IPS-15b (cell line): Measurements from ENCODE around the gene AKAIN1.

ENCODE experiments used
- H3K27me3 ChIP-seq: one replicate; pipeline ENCODE4 v1.6.1; 2013; ENCODE audit warnings: low read length; ENCODE audit not compliant: control insufficient read depth, insufficient read depth
- H3K36me3 ChIP-seq: one replicate; pipeline ENCODE4 v1.6.1; 2013; ENCODE audit warnings: low read length; ENCODE audit not compliant: control insufficient read depth, insufficient read depth
- H3K4me1 ChIP-seq: one replicate; pipeline ENCODE4 v1.6.1; 2013; ENCODE audit warnings: mild to moderate bottlenecking, low read length; ENCODE audit not compliant: control insufficient read depth, insufficient read depth
- H3K4me3 ChIP-seq: one replicate; pipeline ENCODE4 v1.5.1; 2013; ENCODE audit warnings: low read depth, low read length
- H3K9ac ChIP-seq: one replicate; pipeline ENCODE4 v1.6.1; 2013; ENCODE audit warnings: low read depth, mild to moderate bottlenecking, low read length
- H3K9me3 ChIP-seq: one replicate; pipeline ENCODE4 v1.6.1; 2013; ENCODE audit warnings: mild to moderate bottlenecking, low read length; ENCODE audit not compliant: control insufficient read depth, insufficient read depth

Gene AKAIN1, protein sequence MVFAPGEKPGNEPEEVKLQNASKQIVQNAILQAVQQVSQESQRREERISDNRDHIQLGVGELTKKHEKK

DNA sequence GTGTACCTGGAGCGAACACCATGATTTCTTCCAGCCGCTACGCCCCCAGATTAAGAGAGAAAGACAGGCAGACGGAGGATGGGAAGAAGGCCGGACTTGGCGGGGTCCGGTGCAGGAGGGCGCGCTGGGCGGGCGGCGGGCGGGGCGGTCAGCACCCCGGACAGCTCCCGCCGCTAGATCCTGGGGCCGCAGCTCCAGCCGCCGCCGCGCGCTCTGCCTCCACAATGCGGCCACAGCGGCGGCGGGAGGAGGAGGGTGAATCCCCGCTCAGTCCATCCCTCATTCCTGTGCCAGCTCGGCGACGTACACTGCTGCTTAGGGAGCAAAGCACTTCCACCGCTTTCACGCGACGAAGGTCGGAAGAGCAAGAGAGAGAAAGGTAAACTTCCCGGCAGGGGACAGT lies at the start of gene AKAIN1:
Gene AKAIN1, minus strand, starts transcription at position 226 of the 403 bp plus-strand sequence. Its CDS starts 204 bp downstream, at position 22.
- Histone ChIP-seq H3K4me1 (peaks cover 3% of the 10 kb centered on the region), H3K9ac (peak within 1 kb of the TSS; percentile 12), H3K27me3 (peaks cover 77% of the 10 kb centered on the region), H3K4me3 (peak within 1 kb of the TSS; percentile 86), H3K9me3 (no peaks in the 10 kb centered on the region), H3K36me3 (no peaks in the 10 kb centered on the region)

DNA sequence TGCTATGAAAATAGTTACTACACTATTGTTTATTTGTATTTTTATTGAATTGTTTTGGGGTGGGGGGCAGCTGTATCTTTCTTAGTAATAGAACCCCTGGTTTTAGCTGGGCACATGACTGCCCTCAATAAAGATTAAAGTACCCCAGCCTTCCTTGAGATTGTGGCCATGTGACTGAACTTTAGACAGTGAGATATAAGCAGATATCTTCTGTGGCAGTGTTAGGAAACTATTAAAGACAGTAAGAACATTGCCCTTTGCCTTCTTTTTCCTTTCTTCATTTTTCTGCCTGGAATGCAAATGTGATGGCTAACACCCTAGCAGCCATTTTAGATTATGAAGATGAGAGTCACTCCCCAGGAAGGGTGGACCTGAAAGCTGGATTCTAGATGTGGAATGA lies 47.9 kb upstream of the AKAIN1 start:
- H3K4me1 ChIP-seq = no peaks in the 10 kb centered on the region
- H3K9ac ChIP-seq = no peak overlapping the region
- H3K27me3 ChIP-seq = no peaks in the 10 kb centered on the region
- H3K4me3 ChIP-seq = no peak overlapping the region
- no peaks in the 10 kb centered on the region for H3K36me3 ChIP-seq
- H3K9me3 ChIP-seq = no peaks in the 10 kb centered on the region

DNA sequence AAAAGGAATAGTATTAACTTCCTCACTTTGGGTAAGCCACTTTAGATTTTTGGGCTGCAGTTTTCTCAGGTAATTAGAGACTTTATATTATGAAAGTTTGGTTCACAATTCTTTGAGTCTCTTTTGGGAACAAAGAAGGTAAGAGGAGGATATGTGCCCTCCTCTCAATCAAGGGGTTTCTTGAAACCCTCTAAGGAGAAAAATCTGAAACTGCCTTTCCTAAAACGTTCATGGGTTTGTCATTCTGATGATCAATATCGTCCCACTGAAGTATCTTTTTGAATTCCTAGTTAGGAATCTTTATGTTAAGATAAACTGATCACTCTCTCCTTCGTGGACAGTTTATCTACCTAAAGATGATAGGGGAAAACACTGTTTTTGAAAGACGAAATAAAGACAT lies 42.4 kb upstream of the AKAIN1 start:
- H3K9me3 ChIP-seq = no peaks in the 10 kb centered on the region
- peaks cover 2% of the 10 kb centered on the region for H3K4me1 ChIP-seq
- H3K27me3 ChIP-seq = no peaks in the 10 kb centered on the region
- H3K4me3 ChIP-seq = peak overlapping the region; percentile 96
- H3K9ac ChIP-seq = peak overlapping the region; percentile 18
- H3K36me3 ChIP-seq = no peaks in the 10 kb centered on the region

DNA sequence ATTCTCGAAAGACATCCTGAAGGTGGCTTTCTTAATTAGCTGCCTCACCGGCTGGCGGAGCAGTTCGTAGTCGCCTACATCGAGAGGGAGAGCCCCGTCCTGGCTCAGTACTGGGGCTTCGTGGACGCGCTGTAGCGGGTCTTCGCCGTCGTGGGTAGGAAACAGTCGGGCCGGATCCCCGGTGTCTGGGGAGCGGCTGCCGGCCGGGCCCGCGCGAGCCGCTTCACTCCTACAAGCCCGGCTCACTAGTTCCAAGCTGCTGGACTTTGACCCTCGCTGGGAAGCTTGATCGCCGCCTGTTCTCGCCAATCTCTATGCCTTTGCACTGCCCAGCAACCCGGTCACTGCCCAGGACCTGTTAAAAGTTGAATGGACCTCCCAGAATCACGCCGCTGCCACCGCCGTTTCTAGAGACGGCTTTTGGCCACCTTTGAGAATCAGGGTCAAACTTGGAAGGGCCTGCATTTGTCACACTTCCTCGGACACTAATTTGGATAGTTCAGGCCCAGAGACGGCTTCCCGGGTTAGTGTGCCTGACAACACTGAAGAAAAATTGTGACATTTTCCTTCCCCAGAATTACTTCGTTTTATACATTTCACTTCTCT lies 41.4 kb upstream of the AKAIN1 start:
- peaks cover 2% of the 10 kb centered on the region for H3K4me1 ChIP-seq
- H3K9me3 ChIP-seq = no peaks in the 10 kb centered on the region
- peak overlapping the region; percentile 91 for H3K9ac ChIP-seq
- no peaks in the 10 kb centered on the region for H3K27me3 ChIP-seq
- H3K4me3 ChIP-seq = peak overlapping the region; percentile 96
- no peaks in the 10 kb centered on the region for H3K36me3 ChIP-seq

DNA sequence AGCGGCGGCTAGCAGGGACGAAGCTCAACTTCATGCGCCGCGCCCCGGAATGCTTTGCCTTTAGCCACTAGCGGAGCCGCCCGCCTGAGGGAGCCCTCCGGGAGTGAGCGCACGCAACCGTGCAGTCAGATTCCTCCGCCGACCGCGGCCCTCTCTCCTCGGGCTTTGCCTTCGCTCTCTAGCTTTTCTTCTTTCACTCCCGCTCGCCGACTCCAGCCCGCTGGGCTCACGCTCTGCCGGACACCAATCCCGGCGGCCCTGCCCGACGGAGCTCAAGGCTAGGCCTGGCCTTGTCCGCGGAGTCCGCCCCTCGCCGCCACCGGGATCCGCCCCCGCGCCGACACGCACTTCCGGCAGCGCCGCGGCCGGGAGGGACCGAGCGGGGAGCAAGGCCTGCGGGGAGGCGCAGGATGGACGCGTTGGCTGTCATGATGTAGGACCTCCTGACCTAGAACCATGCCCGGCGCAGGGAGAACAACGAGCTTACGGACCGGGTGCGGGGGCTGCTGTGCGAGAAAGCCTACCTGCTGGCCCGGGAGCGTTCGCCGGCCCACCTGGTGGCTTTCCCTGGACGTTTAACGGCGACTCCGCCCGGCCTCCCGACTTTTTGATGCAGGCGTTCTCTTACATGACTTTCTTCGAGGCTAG lies 40.8 kb upstream of the AKAIN1 start:
- H3K4me3 ChIP-seq = peak overlapping the region; percentile 96
- peak overlapping the region; percentile 91 for H3K9ac ChIP-seq
- no peaks in the 10 kb centered on the region for H3K27me3 ChIP-seq
- H3K4me1 ChIP-seq = peaks cover 2% of the 10 kb centered on the region
- H3K9me3 ChIP-seq = no peaks in the 10 kb centered on the region
- H3K36me3 ChIP-seq = no peaks in the 10 kb centered on the region

DNA sequence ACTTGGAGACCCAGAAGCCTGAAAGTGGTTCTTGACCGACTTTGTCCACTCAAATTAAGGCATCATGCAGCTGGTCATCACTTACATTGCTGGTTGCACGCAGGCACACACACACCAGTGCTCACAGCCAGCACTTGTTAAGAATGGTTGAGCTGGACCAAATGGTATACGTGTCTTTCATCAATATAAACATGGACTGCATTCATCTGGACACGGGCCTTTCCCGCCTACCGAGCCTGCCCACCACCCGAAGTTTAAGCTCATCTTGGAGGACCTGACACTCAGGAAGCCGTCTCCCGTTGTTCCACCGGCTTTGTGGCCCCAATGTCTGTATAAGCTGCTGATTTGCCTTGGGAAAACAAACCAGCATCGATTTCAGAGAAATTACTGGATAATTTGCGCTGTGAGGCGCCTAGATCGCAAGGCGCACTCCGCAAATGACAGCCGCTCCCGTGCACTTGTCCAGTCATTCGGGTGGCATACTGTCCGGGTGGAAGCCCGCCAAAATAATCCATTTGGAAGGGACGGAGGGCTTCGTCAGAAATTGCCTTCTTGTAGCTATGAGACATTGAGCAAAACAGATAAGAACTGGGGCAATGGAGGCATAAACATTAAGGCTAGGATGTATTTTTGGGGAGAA lies 40.1 kb upstream of the AKAIN1 start:
- Histone ChIP-seq H3K36me3 (no peaks in the 10 kb centered on the region), H3K27me3 (no peaks in the 10 kb centered on the region), H3K4me1 (peaks cover 2% of the 10 kb centered on the region), H3K9ac (peak overlapping the region; percentile 91), H3K4me3 (peak overlapping the region; percentile 96), H3K9me3 (no peaks in the 10 kb centered on the region)

DNA sequence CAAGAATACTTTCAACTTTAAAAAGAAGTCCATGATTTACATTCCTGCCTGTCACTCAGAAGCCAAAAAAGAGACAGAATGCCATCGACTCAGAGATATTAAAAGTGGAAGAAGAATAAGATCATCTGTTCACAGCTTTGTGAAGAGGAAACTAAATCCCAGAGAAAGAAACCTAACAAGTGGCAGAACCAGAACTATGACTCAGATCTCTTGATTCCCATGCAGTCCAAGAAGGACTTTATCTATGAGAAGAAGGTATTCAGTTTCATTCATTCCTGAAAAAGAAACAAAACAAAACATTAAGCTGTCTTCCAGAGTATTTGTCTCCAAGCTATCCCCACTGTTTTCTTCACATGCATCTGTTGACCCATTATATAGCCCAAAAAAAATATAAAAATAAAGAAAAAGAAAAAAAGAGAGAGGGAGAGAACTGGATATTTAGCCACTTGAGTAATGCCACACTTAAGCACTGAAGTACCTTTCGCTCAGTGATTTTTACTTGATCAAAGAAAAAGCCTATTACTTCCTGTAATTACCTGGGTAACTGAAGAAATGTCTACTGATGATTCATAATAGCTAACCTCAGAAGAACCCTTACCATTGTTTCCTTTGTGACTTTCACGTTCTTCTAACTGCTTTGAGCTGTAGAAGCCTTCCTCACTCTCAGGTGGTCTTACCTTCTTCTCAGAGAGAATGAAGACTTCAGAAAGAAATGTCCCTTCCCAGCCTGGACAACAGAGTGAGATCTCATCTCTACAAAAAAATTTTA lies 17.7 kb upstream of the AKAIN1 start:
- H3K9me3 ChIP-seq = no peaks in the 10 kb centered on the region
- H3K36me3 ChIP-seq = no peaks in the 10 kb centered on the region
- H3K4me3 ChIP-seq = no peak overlapping the region
- H3K27me3 ChIP-seq = no peaks in the 10 kb centered on the region
- no peak overlapping the region for H3K9ac ChIP-seq
- H3K4me1 ChIP-seq = no peaks in the 10 kb centered on the region

DNA sequence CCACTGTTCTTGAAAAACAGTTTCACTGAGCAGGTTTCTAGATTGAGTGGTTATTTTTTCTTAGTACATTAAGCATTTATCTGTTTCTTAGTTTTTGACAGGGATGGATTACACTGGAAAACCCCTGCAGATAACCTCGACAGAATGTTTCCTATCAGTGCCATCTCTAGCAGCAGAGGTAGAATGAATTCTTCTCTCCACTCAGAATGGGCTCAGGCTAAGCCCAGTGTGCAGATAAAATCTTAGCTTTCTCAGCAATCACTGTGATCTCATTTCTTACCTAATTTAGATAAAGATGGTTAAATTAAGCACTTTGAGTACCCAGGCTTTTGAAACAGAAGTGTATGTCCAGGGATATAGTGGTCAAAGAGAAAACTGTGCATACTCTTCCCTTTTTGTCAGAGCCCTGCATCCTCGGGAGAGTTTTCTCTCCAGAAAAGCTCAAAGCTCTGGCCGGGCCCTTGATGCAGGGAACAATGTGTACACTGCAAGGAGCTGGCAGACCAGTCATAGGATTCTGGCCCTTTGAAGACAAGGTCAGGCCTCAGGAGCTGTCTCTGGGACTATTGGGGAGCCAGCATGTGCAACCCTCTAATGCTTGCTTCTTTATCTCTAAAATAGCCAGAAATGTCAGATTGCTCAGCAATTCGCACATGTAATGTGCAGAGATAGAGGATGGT lies 10.6 kb upstream of the AKAIN1 start:
- Histone ChIP-seq H3K27me3 (no peaks in the 10 kb centered on the region), H3K4me3 (no peak overlapping the region), H3K9me3 (no peaks in the 10 kb centered on the region), H3K36me3 (no peaks in the 10 kb centered on the region), H3K4me1 (no peaks in the 10 kb centered on the region), H3K9ac (no peak overlapping the region)

DNA sequence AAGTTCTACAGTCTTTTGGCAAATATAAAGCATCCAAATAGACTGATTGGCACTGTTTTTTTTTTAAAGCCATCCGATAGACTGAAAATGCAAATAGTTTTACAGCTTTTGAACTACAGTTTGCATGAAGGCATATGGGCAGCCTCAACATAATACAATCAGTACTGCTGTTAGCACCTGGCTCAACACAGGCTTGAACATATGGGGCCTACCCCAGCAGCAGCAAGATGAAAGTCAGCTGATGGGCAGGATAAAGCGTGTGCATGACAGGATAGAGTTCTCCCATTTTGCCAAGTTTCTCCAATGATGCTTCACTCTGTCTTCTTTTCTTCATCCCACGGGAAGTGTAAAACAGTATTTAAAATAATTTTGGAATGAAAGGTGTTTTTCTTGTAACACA lies 1.3 kb upstream of the AKAIN1 start:
- Histone ChIP-seq H3K9me3 (no peaks in the 10 kb centered on the region), H3K36me3 (no peaks in the 10 kb centered on the region), H3K4me1 (peaks cover 3% of the 10 kb centered on the region), H3K27me3 (peaks cover 72% of the 10 kb centered on the region), H3K4me3 (no peak overlapping the region), H3K9ac (no peak overlapping the region)

DNA sequence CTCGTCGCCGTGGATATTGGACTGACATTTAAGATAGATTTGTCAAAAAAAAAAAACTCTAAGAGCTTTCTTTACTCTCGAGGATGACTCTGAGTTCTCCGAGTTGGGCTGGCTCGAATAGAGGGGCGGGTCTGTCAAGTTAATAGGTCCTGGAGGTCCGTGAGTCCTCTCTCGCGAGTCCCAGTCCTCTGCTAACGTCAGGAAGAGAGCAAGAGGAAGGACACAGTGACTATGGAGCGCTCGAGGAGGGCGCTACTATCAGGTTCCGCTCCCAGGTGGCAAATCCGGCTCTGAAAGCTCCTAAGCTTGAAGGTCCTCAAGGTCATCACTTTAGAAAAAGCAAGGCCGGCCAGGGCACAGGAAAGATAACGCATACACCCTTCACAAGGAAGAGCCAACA lies 404 bp upstream of the AKAIN1 start:
- H3K4me3 ChIP-seq = peak overlapping the region; percentile 55
- H3K27me3 ChIP-seq = peaks cover 77% of the 10 kb centered on the region
- H3K4me1 ChIP-seq = peaks cover 3% of the 10 kb centered on the region
- no peak overlapping the region for H3K9ac ChIP-seq
- no peaks in the 10 kb centered on the region for H3K36me3 ChIP-seq
- no peaks in the 10 kb centered on the region for H3K9me3 ChIP-seq
